Brain pericyte (primary cell): Measurements from ENCODE around the gene TEX9.
A peak's percentile ranks its signal among the peaks of the same experiment; 100 is the strongest.

Experiments used
- DNase-seq: peaks from one replicate; pipeline ENCODE4 v3.0.0-alpha.2; 2012; ENCODE audit warnings: low read depth, low spot score

The TEX9 gene

GRCh38 chr15:56445746-56446145 is 80.5 kb downstream of the TEX9 start:
- no peak for DNase-seq

- no peak for DNase-seq
These were observed 89.6 kb downstream of the TEX9 start for GRCh38 chr15:56454836-56455235.

GRCh38 chr15:56456229-56456628 is 91.0 kb downstream of the TEX9 start:
- DNase-seq = no peak

- DNase-seq = no peak
These were observed 93.9 kb downstream of the TEX9 start for GRCh38 chr15:56459096-56459495.

- DNase-seq = no peak
These were observed 94.8 kb downstream of the TEX9 start for GRCh38 chr15:56460071-56460470.

GRCh38 chr15:56460947-56461346 is 95.7 kb downstream of the TEX9 start:
- DNase-seq = no peak

GRCh38 chr15:56464893-56465520 is 99.8 kb downstream of the TEX9 start, which contains the start of gene MNS1:
MNS1 (minus strand) TSS chr15:56465137; CDS start chr15:56464972, 165 bp downstream.
- peak; percentile 91 for DNase-seq

GRCh38 chr15:56467616-56468015 is 102.4 kb downstream of the TEX9 start:
- no peak for DNase-seq

GRCh38 chr15:56468401-56468800 is 103.2 kb downstream of the TEX9 start:
- no peak for DNase-seq

- no peak for DNase-seq
These were observed 104.3 kb downstream of the TEX9 start for GRCh38 chr15:56469483-56469882.

GRCh38 chr15:56471440-56472069 is 106.3 kb downstream of the TEX9 start:
- DNase-seq = no peak

GRCh38 chr15:56472278-56472677 is 107.1 kb downstream of the TEX9 start:
- DNase-seq = no peak

GRCh38 chr15:56473017-56473416 is 107.8 kb downstream of the TEX9 start:
- DNase-seq = no peak

- no peak for DNase-seq
These were observed 110.1 kb downstream of the TEX9 start for GRCh38 chr15:56475351-56475750.
